Measurements from ENCODE around the gene CISD3. TPM values are rescaled to one million over a fixed set of nuclear protein-coding genes. Genes with fewer than 3 reads are reported as not detected.

CISD3 gene
- total RNA-seq, 1 experiment from 2014 or later, result 14.1 TPM

DNA sequence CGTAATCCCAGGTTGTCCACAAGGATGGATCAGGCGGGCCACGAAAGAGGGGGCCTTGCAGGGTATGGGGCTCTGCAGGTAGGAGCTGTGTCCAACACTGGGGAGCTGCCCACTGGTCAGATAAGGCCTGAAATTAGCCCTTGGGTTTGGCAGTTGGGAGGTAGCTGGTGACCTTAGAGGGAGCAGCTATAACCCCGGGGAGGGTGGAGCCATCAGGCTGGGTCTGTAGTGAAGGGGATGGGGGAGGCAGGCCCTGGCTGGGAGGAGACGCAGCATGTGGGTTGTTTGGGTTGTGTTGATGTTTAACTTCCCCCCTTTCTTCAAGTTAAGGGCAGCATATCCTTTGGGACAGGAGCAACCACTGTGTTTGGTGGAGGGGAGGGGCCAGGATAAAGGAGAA, 19.2 kb upstream of the CISD3 start:
- Histone ChIP-seq H3K9ac (ENCODE audit: low read length) (no peak overlapping the region), H4K20me1 (ENCODE audit: low read length) (no peaks in the 10 kb centered on the region), H3K27me3 (ENCODE audit: low read length) (no peaks in the 10 kb centered on the region), H3K4me2 (ENCODE audit: low read length) (no peak overlapping the region), H3F3A (ENCODE audit: low read length, unreplicated experiment) (no peaks in the 10 kb centered on the region), H3K9me3 (ENCODE audit: low read length) (no peaks in the 10 kb centered on the region), H3K27ac (ENCODE audit: low read length) (no peak overlapping the region), H3K4me1 (ENCODE audit: insufficient read depth, low read length) (peaks cover 7% of the 10 kb centered on the region; the same call in 1 of the 2 replicates), H3K36me3 (ENCODE audit: low read depth, low read length) (no peaks in the 10 kb centered on the region), H2AFZ (ENCODE audit: low read length) (no peak overlapping the region), H3K9me2 (replicated peaks; ENCODE audit: low read length) (no peaks in the 10 kb centered on the region), H3K4me3 (ENCODE audit: low read length) (no peak overlapping the region), H3K79me2 (ENCODE audit: low read length) (peaks cover 23% of the 10 kb centered on the region)
- ChIA-PET CTCF (no interaction called here), POLR2A (ENCODE audit: unreplicated experiment) (no interaction called here)
- TF ChIP-seq EZH2 (IDR thresholded peaks at IDR 0.05; ENCODE audit: low read length, unreplicated experiment) (no peak), EZH2phosphoT487 (IDR thresholded peaks at IDR 0.05; ENCODE audit: borderline replicate concordance, low read length) (no peak)
- TF ChIP-seq, protein P1, sequence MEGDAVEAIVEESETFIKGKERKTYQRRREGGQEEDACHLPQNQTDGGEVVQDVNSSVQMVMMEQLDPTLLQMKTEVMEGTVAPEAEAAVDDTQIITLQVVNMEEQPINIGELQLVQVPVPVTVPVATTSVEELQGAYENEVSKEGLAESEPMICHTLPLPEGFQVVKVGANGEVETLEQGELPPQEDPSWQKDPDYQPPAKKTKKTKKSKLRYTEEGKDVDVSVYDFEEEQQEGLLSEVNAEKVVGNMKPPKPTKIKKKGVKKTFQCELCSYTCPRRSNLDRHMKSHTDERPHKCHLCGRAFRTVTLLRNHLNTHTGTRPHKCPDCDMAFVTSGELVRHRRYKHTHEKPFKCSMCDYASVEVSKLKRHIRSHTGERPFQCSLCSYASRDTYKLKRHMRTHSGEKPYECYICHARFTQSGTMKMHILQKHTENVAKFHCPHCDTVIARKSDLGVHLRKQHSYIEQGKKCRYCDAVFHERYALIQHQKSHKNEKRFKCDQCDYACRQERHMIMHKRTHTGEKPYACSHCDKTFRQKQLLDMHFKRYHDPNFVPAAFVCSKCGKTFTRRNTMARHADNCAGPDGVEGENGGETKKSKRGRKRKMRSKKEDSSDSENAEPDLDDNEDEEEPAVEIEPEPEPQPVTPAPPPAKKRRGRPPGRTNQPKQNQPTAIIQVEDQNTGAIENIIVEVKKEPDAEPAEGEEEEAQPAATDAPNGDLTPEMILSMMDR (conservative IDR thresholded peaks at IDR 0.05; ENCODE audit: low read depth, low read length), result no peak
- ATAC-seq (no peak), DNase-seq (no peak)
- intact Hi-C loops (cut with micrococcal nuclease), result no loop called here
- BruUV-seq (replicated peaks), result no TSS peak

DNA sequence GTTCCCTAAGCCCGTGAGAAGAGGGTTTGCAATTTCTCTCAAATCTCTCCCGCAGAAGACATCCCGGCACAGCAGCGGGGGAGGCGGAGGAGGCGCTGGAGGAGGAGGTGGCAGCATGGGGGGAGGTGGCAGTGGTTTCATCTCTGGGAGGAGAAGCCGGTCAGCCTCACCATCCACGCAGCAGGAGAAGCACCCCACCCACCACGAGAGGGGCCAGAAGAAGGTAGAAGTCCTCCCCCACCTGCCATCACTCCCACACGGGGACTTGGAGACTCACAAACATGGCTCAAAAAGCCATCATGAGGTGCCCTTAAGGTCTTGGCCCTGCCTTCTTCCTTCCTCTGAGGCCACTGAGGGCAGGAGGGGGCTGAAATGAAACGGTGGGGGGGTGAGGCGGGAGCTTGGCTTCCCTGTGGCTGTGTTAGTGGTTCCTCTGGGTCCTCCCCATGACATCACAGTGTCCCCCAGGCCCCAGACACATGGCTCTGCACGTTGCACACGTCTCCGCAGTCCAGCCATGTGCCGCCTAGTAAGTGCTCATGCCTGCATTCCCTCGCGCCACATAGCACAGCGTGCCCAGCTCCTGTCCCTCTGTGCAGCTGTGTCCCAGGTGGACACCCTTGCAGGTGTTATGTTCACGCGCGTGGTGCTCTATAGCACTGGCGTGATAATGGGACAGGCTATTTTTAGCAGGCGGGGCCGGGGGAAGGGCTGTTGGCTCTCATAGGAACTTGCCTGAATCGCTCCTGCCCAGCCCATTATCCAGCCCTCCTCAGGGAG, 18.2 kb upstream of the CISD3 start:
- no peak overlapping the region for H3K4me2 ChIP-seq (ENCODE audit: low read length)
- peaks cover 3% of the 10 kb centered on the region; the same call in 1 of the 2 replicates for H3K4me1 ChIP-seq (ENCODE audit: insufficient read depth, low read length)
- no peaks in the 10 kb centered on the region for H4K20me1 ChIP-seq (ENCODE audit: low read length)
- no peaks in the 10 kb centered on the region for H3K27me3 ChIP-seq (ENCODE audit: low read length)
- intact Hi-C loops (cut with micrococcal nuclease), result no loop called here
- BruUV-seq (replicated peaks), result no TSS peak
- no peak overlapping the region for H3K4me3 ChIP-seq (ENCODE audit: low read length)
- POLR2A ChIA-PET (ENCODE audit: unreplicated experiment), result no interaction called here
- H3K79me2 ChIP-seq (ENCODE audit: low read length), result peaks cover 14% of the 10 kb centered on the region
- no peaks in the 10 kb centered on the region for H3K9me2 ChIP-seq (replicated peaks; ENCODE audit: low read length)
- no peak for TF ChIP-seq EZH2phosphoT487 (IDR thresholded peaks at IDR 0.05; ENCODE audit: borderline replicate concordance, low read length)
- TF ChIP-seq, protein P1 (conservative IDR thresholded peaks at IDR 0.05; ENCODE audit: low read depth, low read length), result no peak
- no peak for TF ChIP-seq EZH2 (IDR thresholded peaks at IDR 0.05; ENCODE audit: low read length, unreplicated experiment)
- no peak overlapping the region for H2AFZ ChIP-seq (ENCODE audit: low read length)
- no peak overlapping the region for H3K27ac ChIP-seq (ENCODE audit: low read length)
- ATAC-seq, result no peak
- H3K9me3 ChIP-seq (ENCODE audit: low read length), result no peaks in the 10 kb centered on the region
- no peaks in the 10 kb centered on the region for H3F3A ChIP-seq (ENCODE audit: low read length, unreplicated experiment)
- H3K36me3 ChIP-seq (ENCODE audit: low read depth, low read length), result no peaks in the 10 kb centered on the region
- DNase-seq, result no peak
- no peak overlapping the region for H3K9ac ChIP-seq (ENCODE audit: low read length)
- CTCF ChIA-PET, result no interaction called here

DNA sequence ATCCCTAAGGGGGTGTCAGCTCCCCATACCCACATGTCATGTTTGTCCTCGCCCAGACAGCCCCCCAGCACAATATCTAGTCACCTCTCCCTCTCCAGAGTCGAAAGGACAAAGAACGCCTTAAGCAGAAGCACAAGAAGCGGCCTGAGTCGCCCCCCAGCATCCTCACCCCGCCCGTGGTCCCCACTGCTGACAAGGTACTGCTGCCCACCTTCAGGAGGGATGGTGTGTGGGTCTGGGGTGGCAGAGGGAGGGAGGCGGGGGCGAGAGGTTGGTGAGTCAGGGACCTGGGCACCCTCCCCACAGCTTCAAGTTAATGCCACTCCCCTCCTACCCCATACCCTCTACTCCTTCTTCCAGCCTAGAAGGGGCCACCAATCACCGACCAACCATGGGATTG, 17.5 kb upstream of the CISD3 start:
- no peak overlapping the region for H2AFZ ChIP-seq (ENCODE audit: low read length)
- no peak for ATAC-seq
- ChIA-PET POLR2A (ENCODE audit: unreplicated experiment) (no interaction called here), CTCF (no interaction called here)
- H3K27me3 ChIP-seq (ENCODE audit: low read length), result no peaks in the 10 kb centered on the region
- H3K9ac ChIP-seq (ENCODE audit: low read length), result no peak overlapping the region
- no peak overlapping the region for H3K4me3 ChIP-seq (ENCODE audit: low read length)
- intact Hi-C loops (cut with micrococcal nuclease), result no loop called here
- H4K20me1 ChIP-seq (ENCODE audit: low read length), result no peaks in the 10 kb centered on the region
- no peaks in the 10 kb centered on the region for H3K4me1 ChIP-seq (ENCODE audit: insufficient read depth, low read length)
- H3F3A ChIP-seq (ENCODE audit: low read length, unreplicated experiment), result no peaks in the 10 kb centered on the region
- no peak overlapping the region for H3K4me2 ChIP-seq (ENCODE audit: low read length)
- no peak overlapping the region for H3K27ac ChIP-seq (ENCODE audit: low read length)
- TF ChIP-seq EZH2phosphoT487 (IDR thresholded peaks at IDR 0.05; ENCODE audit: borderline replicate concordance, low read length), result no peak
- no peak for TF ChIP-seq EZH2 (IDR thresholded peaks at IDR 0.05; ENCODE audit: low read length, unreplicated experiment)
- TF ChIP-seq, protein P1 (conservative IDR thresholded peaks at IDR 0.05; ENCODE audit: low read depth, low read length), result no peak
- H3K9me2 ChIP-seq (replicated peaks; ENCODE audit: low read length), result no peaks in the 10 kb centered on the region
- H3K9me3 ChIP-seq (ENCODE audit: low read length), result no peaks in the 10 kb centered on the region
- no peaks in the 10 kb centered on the region for H3K36me3 ChIP-seq (ENCODE audit: low read depth, low read length)
- peaks cover 7% of the 10 kb centered on the region; the same call in 1 of the 2 replicates for H3K79me2 ChIP-seq (ENCODE audit: low read length)
- no TSS peak for BruUV-seq (replicated peaks)
- DNase-seq, result no peak

All from PC-3 (cell line).